Gastrocnemius medialis (tissue), 4 donors: Measurements from ENCODE around the gene LRFN2.

ENCODE experiments used
- CTCF ChIP-seq, 5 experiments: fragments of 450-650 bp in 3 of 5; fragments of 200-600 bp in 2 of 5; sonication (generic) in 2 of 5; IDR thresholded peaks in 4 of 5; conservative IDR thresholded peaks in 1 of 5; 1 replicate in 4 of 5; 2 replicates in 1 of 5; pipeline ENCODE4 v1.5.1; 2016 to 2019; ENCODE audit warnings: antibody characterized with exemption in 5 of 5, mild to moderate bottlenecking in 3 of 5, moderate library complexity in 3 of 5
- POLR2A ChIP-seq, 2 donors: fragments of 450-650 bp; IDR thresholded peaks; one replicate each; pipeline ENCODE4 v1.6.1; 2017; ENCODE audit warnings: antibody characterized with exemption in 2 of 2, mild to moderate bottlenecking in 2 of 2, moderate library complexity in 2 of 2

GRCh38 chr6:40539853-40540252, 47.3 kb downstream of the LRFN2 start:
- no peak for TF ChIP-seq POLR2A (IDR thresholded peaks at IDR 0.05)
- TF ChIP-seq CTCF (IDR thresholded peaks at IDR 0.05 in 4 of 5, conservative IDR thresholded peaks at IDR 0.05 in 1 of 5): no peak
